Nephron (organoid): ENCODE results near the gene CSF1R.

Experiments
- H3K27ac Mint-ChIP-seq, 3 experiments: 2 replicates each; pipeline ENCODE4 v1.8.0; 2020; ENCODE audit warnings: mixed read lengths in 3 of 3, mild to moderate bottlenecking in 2 of 3, moderate library complexity in 1 of 3
- H3K27me3 Mint-ChIP-seq: 2 replicates; pipeline ENCODE4 v1.8.0; 2021; ENCODE audit warnings: low read depth, mild to moderate bottlenecking, moderate library complexity, mixed read lengths
- H3K36me3 Mint-ChIP-seq: 2 replicates; pipeline ENCODE4 v1.8.0; 2020; ENCODE audit warnings: low read depth, mixed read lengths
- H3K4me1 Mint-ChIP-seq: 2 replicates; pipeline ENCODE4 v1.8.0; 2020; ENCODE audit warnings: mixed read lengths
- H3K4me3 Mint-ChIP-seq, 3 experiments: 2 replicates each; pipeline ENCODE4 v1.8.0; 2020; ENCODE audit warnings: mild to moderate bottlenecking in 3 of 3, mixed read lengths in 3 of 3, moderate library complexity in 2 of 3
- H3K9me3 Mint-ChIP-seq: 2 replicates; pipeline ENCODE4 v1.8.0; 2020; ENCODE audit warnings: mixed read lengths
- CTCF ChIP-seq, 3 experiments: fragments of 200-600 bp; sonication (generic); IDR thresholded peaks; one replicate each; pipeline ENCODE4 v1.5.0; 2021; ENCODE audit warnings: antibody characterized with exemption in 3 of 3; ENCODE audit not compliant: unreplicated experiment in 3 of 3

The CSF1R gene

GRCh38 chr5:150122536-150123481 lies 36.5 kb upstream of the CSF1R start:
- H3K4me1 Mint-ChIP-seq = no peaks in the 10 kb centered on the region
- no peaks in the 10 kb centered on the region for H3K9me3 Mint-ChIP-seq
- no peak overlapping the region for H3K27ac Mint-ChIP-seq
- peaks cover 54% of the 10 kb centered on the region for H3K36me3 Mint-ChIP-seq
- no peaks in the 10 kb centered on the region for H3K27me3 Mint-ChIP-seq
- no peak overlapping the region for H3K4me3 Mint-ChIP-seq
- TF ChIP-seq CTCF (IDR thresholded peaks at IDR 0.05; ENCODE audit: unreplicated experiment in 3 of 3) = no peak

- peaks cover 54% of the 10 kb centered on the region for H3K36me3 Mint-ChIP-seq
- no peak overlapping the region for H3K4me3 Mint-ChIP-seq
- H3K9me3 Mint-ChIP-seq = no peaks in the 10 kb centered on the region
- no peaks in the 10 kb centered on the region for H3K27me3 Mint-ChIP-seq
- no peak overlapping the region for H3K27ac Mint-ChIP-seq
- H3K4me1 Mint-ChIP-seq = no peaks in the 10 kb centered on the region
- no peak for TF ChIP-seq CTCF (IDR thresholded peaks at IDR 0.05; ENCODE audit: unreplicated experiment in 3 of 3)
These were observed 35.8 kb upstream of the CSF1R start for GRCh38 chr5:150122158-150122510.

- Mint-ChIP-seq H3K36me3 (peaks cover 54% of the 10 kb centered on the region), H3K4me1 (no peaks in the 10 kb centered on the region), H3K27me3 (no peaks in the 10 kb centered on the region), H3K4me3 (no peak overlapping the region), H3K9me3 (no peaks in the 10 kb centered on the region), H3K27ac (no peak overlapping the region)
- no peak for TF ChIP-seq CTCF (IDR thresholded peaks at IDR 0.05; ENCODE audit: unreplicated experiment in 3 of 3)
These were observed 35.2 kb upstream of the CSF1R start for GRCh38 chr5:150121448-150122157.

- no peaks in the 10 kb centered on the region for H3K27me3 Mint-ChIP-seq
- H3K36me3 Mint-ChIP-seq = peaks cover 46% of the 10 kb centered on the region
- TF ChIP-seq CTCF (IDR thresholded peaks at IDR 0.05; ENCODE audit: unreplicated experiment in 3 of 3) = no peak
- no peak overlapping the region for H3K4me3 Mint-ChIP-seq
- H3K27ac Mint-ChIP-seq = no peak overlapping the region
- no peaks in the 10 kb centered on the region for H3K9me3 Mint-ChIP-seq
- no peaks in the 10 kb centered on the region for H3K4me1 Mint-ChIP-seq
These were observed 34.5 kb upstream of the CSF1R start for GRCh38 chr5:150120617-150121447.

- Mint-ChIP-seq H3K9me3 (no peaks in the 10 kb centered on the region), H3K27me3 (no peaks in the 10 kb centered on the region), H3K27ac (no peak overlapping the region), H3K4me3 (no peak overlapping the region), H3K36me3 (peaks cover 38% of the 10 kb centered on the region), H3K4me1 (no peaks in the 10 kb centered on the region)
- no peak for TF ChIP-seq CTCF (IDR thresholded peaks at IDR 0.05; ENCODE audit: unreplicated experiment in 3 of 3)
These were observed 33.7 kb upstream of the CSF1R start for GRCh38 chr5:150120062-150120441.
